ENCODE data around the gene EFHC2.
"Not testable (repeated sequence)": the region's sequence is repeated elsewhere in the genome, so short reads cannot be mapped to it uniquely, and the experiment has no call there.

The EFHC2 gene

DNA sequence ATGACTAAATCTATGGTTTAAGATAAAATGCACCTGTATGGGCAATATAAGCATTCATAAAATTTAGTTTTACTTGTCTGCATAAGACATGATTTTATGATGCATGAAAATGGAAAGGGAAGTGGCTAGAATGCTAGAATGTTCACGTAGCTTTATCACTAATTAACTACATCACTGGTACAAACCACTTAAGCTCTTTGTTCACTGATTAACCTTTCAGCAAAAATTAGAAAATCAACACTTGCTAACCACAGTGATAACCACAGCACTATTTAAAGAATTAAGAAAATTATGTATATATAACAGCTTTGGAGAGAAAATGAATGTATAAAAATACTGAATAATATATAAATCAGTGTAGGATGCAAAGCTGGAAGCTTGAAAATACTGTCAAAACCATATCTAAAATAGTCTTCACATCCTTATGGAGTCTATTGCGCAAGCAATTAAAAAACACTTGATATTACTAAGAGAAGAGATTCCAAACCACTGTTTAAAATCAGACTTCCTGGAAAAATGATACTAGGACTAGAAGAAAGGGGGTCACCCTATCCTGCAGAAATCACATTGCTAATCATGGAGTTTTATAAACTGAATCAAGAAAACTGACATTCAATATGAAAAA lies 51.9 kb downstream of the EFHC2 start:
- DNase-seq = no peak

DNA sequence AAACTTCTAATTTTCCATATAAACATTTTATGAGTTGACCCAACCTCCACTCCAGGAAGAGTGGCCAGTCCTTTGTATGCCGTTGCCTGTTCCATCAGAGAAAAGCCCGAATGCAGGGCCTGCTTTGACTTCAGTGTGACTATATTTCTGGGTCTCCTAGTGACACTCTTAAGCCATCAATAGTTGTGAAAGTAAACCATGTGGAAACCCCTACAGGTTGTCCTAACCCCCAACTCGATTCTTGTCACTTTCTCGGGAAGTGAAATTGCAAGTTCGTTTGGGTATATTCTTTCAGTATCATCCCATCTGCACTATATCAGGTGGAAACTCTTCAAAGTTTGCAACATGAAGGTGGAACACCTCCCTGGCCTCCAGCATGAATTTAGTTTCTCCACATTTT lies 52.8 kb downstream of the EFHC2 start:
- no peak for DNase-seq

DNA sequence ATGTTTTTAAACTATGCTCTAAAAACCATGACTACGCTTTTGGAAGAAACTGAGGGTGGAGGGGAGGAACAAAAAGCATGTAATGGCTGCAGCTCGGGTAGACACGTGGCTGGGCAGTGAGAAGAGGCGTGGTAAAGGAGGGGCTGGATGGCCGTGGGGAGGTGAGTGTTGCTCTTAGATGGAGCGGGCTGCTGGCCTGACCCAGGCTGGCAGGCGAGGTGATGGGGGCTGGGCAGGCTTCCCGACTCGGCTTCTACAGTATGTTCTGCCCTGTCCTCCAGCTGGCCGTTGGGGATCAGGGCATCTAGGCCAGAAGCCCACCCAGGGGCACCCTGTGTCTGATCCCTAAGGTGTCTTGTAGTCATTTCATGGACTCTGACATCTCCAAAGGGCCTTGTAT lies 60.7 kb downstream of the EFHC2 start:
- DNase-seq = no peak

DNA sequence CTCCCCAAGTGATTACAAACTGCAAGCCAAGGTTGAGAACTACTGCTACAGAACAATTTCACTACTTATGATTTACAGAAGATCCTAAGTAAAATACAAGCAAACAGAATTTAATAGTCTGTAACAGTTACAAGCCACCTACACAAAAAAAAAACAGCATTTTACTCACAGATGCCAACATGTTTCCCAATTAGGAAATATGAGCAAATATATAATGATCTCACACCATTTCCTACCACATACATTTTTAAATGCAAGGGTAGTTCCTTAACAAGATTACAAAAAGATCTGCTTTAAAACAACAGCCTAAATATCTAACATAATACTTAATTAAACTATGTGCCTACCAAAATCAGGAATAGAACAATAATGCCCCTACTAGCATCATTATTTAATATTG lies 63.4 kb downstream of the EFHC2 start:
- DNase-seq = no peak

DNA sequence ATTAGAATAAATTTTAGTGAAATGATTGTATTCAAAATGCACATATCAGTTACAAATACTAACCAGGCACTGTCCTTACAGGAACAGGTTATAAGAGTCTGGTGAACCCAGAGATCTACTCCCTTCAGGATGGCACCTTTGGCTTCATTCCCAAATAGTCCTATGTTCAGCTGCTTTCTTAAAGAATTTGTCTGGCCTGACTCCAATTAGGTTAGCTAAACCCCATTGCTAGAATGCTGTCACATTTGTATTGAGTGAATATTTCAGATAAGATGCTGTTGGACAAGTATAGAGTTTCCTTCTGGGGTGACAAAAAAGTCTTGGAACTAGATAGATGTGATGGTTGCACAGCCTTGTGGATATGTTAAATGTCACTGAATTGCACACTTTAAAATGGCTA lies 69.4 kb downstream of the EFHC2 start:
- no peak for DNase-seq

DNA sequence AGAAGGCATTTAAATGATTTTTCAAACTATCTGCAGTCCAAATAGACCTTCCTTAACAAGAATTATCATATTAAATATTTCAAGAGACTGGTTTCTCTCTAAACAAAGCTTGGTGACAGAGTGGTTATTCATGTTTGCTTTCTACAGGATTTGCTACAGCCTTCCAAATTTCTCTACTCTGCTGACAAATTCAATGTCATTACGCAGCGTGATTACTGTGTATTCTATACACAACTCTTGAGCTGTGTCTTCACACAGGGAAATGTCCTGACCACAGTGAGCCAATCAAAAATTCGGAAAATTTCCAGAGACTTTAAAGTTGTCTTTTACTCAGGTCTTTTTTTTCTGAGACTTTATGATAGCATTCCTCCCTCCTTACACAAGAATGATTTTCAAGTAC lies 75.6 kb downstream of the EFHC2 start:
- DNase-seq = no peak

DNA sequence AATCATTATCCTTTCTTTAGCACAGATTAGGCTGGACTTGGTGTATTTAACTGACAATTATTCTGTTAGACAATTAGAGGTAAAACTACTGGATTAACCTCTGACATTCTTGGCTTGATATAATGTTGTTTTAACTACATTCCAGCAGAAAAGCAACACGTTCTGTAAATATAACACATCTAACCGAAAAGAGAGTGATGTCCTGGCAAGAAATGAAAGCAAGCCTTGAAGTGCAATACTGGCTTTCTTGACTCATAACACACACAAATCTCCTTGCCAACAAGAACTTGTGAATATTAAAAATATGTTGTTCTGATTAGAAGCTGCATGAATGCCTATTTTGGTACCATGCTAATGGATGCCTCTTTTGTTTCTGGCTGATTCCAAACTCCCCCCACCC lies 76.4 kb downstream of the EFHC2 start:
- DNase-seq = no peak

DNA sequence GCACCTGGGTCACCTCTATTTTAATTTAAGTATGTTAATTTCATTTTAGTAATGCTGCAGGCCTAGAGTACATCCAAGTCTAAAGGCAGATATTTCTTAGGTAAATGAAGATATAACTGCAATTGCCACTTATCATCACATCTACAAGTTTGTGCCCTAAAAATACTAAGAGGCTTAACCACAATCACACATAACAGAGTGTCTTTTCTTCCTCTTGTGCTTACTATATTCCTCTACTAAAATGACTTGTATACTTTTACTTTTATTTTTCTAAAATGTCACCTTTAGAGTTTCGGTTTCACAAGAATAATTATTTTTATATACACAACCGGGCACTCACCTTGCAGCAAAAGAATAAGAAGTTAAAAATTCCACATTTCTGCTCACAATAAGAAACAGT lies 77.9 kb downstream of the EFHC2 start:
- no peak for DNase-seq

DNA sequence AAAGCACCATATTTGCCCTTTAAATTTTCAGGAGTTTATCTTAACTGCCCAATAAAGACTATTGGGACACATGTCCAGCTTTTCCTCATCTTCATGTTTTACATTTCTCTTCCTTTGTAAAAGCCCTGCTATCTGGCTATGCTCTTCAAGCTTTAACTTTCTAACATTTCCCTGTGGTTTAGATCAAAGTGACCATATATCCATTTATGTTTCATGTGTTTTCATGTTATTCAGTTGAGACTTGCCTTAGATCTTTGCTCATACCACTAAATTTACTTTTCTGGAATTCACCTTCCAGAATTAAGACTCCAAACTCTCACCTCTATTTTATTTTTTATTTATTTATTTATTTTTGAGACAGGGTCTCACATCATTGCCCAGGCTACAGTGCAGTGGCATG lies 78.5 kb downstream of the EFHC2 start:
- DNase-seq = no peak

DNA sequence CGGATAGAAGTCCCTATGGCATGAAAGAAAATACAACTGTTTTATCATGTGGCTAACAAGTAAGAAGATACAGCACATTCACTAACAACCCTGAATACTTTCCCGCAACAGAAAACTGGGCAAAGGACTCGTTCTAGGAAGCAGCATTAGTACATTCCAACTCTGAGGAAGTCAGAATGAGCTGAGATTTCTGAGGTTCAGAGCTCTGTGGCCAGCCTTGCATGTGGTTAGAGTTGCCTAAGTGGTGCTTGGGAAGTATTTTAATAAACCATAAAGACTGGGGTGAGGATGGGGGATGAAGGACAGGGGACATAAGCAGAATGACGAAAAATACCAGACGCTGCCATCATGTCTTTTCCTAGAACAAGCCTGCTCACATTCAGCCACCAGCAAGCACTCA lies 82.2 kb downstream of the EFHC2 start:
- no peak for DNase-seq

DNA sequence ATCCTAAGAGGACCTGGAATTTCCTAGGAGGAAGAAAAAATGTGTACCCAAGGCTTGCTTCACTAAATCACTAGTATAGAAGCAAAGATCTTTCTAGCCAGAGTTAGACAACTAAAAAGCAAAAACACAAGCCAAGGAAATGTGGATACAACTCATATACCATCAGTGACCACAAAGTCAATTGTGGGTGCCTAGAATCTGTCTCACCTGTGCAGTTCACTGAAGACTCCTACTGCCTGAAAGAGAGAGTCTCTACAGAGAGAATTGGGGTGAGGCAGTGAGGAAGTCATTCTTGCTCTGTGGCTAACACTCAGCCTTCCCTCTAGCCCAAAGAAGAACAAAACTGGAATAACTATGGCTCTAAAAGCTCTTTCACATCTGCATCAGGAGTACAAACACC lies 82.9 kb downstream of the EFHC2 start:
- no peak for DNase-seq

DNA sequence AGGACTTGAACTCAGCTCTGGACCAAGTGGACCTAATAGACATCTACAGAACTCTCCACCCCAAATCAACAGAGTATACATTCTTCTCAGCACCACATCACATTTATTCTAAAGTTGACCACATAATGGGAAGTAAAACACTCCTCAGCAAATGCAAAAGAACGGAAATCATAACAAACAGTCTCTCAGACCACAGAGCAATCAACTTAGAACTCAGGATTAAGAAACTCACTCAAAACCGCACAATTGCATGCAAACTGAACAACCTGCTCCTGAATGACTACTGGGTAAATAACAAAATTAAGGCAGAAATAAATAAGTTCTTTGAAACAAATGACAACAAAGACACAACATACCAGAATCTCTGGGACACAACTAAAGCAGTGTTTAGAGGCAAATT lies 87.7 kb downstream of the EFHC2 start:
- DNase-seq = not testable (repeated sequence)

DNA sequence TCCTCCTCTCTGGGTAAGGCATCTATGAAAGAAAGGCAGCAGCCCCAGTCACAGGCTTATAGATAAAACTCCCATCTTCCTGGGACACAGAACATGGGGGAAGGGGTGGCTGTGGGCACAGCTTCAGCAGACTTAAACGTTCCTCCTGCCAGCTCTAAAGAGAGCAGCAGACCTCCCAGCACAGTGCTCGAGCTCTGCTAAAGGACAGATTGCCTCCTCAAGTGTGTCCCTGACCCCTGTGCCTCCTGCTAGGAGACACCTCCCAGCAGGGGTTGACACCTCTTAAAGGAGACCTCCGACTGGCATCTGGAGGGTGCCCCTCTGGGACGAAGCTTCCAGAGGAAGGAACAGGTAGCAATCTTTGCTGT lies 89.9 kb downstream of the EFHC2 start:
- DNase-seq = no peak

DNA sequence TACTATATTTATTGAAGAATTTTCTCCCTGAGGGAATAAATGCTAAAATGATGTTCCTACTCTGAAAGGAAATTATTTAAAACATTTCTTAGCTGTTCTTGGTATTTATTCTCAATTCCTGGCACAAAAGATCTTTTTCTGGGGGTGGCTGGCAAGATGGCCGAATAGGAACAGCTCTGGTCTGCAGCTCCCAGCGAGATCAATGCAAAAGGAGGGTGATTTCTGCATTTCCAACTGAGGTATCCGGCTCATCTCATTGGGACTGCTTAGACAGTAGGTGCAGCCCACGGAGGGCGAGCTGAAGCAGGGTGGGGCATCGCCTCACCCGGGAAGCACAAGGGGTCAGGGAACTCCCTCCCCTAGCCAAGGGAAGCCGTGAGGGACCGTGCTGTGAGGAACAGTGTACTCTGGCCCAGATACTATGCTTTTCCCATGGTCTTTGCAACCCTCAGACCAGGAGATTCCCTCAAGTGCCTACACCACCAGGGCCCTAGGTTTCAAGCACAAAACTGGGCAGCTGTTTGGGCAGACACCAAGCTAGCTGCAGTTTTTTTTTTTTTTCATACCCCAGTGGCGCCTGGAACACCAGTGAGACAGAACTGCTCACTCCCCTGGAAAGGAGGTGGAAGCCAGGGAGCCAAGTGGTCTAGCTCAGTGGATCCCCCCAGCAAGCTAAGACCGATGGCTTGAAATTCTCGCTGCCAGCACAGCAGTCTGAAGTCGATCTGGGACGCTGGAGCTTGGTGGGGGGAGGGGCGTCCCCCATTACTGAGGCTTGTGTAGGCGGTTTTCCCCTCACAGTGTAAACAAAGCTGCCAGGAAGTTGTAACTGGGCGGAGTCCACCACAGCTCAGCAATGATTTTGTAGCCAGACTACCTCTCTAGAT lies 90.5 kb downstream of the EFHC2 start:
- DNase-seq = not testable (repeated sequence)

DNA sequence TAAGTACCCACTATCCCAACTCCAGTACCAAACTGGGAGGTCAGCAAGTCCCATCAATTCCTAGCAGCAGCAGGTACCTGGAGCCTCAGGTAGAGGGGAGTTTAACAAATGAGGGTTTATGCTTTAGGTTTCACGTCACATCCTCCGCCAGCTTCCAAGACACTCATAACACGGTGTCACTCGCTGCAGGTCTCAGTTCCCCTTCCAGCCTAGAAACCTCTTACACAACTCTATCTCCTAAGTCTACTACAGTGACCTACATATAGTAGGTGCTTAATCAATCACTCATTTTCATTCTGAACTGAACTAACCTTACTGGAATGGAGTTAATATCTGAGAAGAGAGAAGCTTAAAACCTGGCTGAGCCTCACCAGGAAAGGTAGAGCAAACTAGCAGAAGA lies 96.0 kb downstream of the EFHC2 start:
- no peak for DNase-seq

DNA sequence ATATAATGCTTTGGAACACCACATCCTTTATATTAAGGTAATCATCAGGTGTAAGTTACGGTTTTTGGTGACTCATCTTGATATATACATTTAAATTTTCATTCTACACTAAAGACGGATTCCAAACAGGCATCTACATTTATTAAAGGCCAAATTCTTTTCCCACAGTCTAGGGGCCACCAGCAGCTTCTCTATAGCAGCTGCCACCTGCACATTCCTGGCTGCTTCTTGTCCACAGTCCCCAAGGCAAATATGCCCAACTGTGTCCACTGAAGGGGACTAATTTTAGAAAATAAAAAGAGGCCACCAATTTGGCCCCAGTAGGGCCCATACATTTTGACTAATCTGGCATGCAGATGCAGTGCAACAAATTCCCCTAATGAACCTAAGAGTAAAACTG lies 96.6 kb downstream of the EFHC2 start:
- no peak for DNase-seq

DNA sequence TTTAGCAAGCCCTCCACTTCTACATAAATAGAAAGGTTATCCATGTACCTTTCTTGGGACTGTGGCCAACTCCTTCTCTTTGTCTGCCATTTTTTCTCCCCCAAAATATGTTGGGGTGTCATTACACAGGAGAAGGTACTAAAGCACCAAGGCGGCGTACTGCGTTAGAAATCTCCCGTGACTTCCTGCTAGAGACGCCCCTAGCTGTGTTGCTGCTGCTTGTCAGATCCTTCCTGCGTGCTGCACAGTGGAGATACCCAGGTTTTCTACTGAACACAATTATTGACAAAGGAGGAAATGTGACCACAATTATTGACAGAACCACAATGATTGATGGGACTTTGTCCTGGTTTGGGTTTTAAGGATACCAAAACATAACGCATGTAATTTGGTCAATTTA lies 97.7 kb downstream of the EFHC2 start:
- no peak for DNase-seq

DNA sequence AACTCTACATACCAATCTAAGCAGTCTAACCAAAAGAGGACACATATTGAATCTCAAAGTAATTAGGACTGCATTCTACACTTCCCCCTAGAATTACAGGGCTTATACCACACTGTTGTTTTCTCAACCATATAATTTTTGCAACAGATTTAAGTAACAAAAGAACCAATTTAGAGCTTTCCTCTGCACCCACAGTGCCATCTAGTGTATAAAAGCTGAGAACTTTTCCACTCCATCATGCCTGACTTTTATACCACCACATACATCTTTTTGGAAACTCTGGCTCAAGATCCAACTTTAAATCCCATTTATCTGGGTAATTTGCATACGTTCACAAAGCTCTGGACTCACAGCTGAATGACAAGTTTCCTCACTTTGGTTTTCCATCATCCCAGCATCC lies 99.5 kb downstream of the EFHC2 start:
- DNase-seq = no peak

DNA sequence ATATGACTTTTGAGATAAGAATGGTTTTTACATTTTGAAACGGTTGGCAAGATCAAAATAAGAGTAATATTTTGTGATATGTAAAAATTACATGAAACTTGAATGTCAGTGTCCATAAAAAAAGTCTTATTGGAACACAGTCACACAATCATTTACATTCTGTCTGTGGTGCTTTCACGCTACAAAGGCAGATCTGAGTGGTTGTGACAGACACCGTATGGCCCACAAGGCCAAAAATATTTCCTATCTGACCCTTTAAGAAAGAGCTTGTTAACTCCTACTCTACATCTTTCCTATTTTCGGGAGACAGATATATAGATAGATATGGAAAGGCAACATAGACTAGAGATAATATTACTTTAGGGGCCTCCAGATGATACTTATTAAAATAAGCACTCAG lies 101.9 kb downstream of the EFHC2 start:
- DNase-seq = no peak

DNA sequence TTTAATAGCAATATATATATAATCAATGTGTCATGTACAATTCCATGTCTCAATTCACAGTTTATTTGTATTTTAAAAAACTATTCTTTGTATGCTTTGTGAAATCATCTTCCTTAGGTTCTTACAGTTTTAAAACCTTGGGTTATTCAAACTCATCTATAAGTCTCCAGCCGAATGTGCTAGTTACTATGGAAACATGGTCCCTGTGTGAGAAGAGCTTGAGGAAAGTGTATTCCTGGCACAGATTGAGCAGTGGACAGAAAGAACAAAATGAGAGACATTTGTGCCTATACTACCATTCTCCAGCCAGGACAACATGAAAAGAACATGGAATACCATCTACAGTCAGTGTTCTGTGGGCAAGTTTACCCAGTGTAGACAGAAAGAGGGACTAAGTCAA lies 103.4 kb downstream of the EFHC2 start:
- no peak for DNase-seq

DNA sequence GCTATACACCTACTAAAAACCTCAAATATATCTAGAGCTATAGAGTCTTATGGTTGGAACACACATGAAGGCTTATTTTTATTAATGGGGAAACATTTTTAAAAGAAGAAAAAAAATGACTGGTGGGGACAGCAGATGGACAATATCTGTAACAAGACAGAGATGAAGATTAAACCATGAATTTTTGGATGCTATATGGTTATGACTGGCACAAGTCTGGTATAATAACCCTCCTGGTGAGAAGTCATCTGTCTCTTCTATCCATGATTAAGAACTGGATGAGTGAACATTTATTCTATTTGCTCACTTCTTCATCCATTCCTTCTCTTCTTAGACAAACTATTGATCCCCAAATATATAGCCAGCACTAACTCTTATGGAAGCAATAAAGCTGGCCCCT lies 104.4 kb downstream of the EFHC2 start:
- DNase-seq = no peak

DNA sequence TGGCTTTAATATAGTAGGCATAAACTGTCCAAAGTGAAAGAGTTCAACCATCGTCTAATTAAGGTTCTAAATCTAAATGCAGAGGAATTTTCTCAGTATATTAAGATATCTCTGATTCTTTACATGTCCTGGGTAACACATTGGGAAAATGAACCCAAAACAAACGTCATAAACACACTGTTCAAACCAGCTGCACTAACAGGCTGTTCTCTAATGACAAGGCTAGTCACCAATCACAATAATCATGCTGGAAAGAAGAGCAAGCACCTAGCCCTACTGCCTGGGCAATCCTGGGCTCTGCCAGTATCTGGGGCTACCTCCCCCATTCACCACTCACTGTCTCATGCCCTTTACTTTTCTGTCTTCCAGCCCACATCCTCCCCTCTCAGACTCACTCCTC lies 107.9 kb downstream of the EFHC2 start:
- DNase-seq = no peak

DNA sequence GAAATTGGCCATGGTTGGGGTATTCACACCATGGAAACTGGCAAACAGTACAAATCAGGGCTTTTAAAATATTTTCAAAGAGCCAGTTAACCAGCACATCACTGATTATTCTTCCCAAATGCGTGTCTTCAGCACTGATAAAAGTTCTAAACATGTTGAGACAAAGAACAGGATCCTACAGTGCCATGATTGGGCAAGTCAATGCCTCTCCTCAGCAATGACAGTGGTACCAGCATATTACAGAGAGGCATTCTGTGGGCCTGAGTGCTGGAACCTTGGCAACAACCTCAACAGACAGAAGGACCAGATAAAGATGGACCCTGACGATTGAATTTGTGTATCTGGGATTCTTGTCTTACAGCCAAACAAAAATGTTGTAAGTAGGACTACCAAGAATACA lies 108.9 kb downstream of the EFHC2 start:
- DNase-seq = no peak

DNA sequence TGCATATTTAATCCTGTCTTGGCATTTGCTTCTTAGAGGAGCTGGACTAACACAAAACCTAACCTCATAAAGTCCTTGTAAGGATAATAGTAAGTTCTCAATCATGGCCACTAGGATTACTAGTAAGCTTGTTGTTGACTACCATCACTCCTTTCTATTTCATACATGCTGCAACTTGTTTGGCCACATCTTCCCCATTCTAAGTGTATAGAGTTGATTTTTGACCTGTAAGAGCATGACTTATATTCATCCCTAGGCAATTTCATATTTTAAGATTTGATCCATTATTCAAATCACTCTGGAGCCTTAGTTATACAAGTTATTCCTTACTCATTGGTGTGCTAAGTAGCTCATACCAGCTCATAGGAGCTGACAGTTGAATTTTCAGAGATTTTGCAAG lies 109.4 kb downstream of the EFHC2 start:
- no peak for DNase-seq

DNA sequence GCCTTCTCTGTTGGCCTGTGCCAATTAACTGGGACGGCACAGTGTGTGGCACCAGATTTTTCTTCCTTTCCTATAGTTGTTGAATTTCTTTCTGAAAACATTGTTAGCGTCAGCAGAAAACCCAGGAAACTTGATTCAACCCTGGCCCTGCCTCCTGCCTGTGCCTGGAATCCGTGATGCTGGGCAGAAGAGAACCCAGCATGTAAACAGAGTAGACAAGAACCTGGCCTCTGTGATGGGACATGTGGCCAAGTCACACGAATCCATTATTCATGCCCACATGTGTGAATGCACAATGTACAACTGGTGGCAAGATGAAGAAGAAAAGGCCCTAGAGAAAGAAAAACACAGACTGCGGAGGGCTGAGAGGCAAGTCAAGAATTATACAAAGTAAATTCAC lies 111.4 kb downstream of the EFHC2 start:
- DNase-seq = no peak

All from NCI-H1436 treated with DMSO at 0.1 percent for 48 hours (cell line).